H7 (cell line): Measurements from ENCODE around the gene DHH. TPM values are rescaled to one million over a fixed set of nuclear protein-coding genes. Genes with fewer than 3 reads are reported as not detected.

ENCODE experiments used
- DNase-seq: peaks from one replicate; pipeline ENCODE4 v3.0.0; 2012
- H3K27me3 ChIP-seq: 2 replicates; pipeline ENCODE4 v1.6.0; 2011; ENCODE audit warnings: mild to moderate bottlenecking, low read length; ENCODE audit not compliant: control insufficient read depth, insufficient read depth
- H3K36me3 ChIP-seq: replicated peaks from 2 replicates; pipeline ENCODE4 v1.5.1; 2011; ENCODE audit warnings: low read length; ENCODE audit not compliant: control insufficient read depth, insufficient read depth
- H3K4me3 ChIP-seq: 2 replicates; pipeline ENCODE4 v1.5.1; 2011; ENCODE audit warnings: low read depth, mild to moderate bottlenecking, control low read depth, low read length, moderate library complexity; ENCODE audit not compliant: insufficient read depth
- total RNA-seq: library from RNA; depleted of rRNA; stranded (reverse); fragments of >200 nt; shearing (Covaris generic); gene quantifications from 2 replicates; pipeline ENCODE4 v1.2.3, GENCODE V29; 2014; rRNA removed

Gene DHH
- total RNA-seq, 1 experiment from 2014 or later = not detected

DNA sequence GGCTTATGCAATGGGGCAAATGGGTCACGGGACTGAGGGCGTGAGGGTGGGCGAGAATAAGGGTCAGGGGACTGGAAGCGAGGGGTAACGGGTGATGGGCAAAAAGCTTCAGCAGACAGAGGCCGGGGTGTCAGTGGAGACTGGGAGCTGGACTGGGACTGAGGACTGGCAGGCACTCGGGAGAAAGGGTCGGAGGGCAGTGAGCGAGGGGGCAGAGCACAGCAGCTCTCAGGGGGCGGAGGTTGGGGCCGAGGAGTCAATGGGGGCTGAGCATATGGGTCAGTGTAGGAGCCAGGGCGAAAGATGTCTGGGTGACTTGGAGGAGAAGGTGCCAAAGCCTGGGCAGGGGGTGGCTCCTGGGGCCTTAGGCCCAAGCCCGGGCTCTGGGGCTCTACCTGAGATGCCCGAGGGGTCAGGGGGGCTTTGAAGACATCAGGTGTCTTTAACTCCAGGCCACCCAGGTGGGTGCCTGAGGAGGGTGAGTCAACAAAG is 54.2 kb downstream of the DHH start:
- H3K27me3 ChIP-seq = no peaks in the 10 kb centered on the region

GRCh38 chr12:49039421-49040363 is 54.9 kb downstream of the DHH start:
- Histone ChIP-seq H3K36me3 (peaks cover 72% of the 10 kb centered on the region), H3K4me3 (no peak overlapping the region)
- peak; percentile 62 for DNase-seq

More for the DNA sequence above, 54.2 kb downstream of the DHH start:
- H3K4me3 ChIP-seq = no peak overlapping the region
- peaks cover 70% of the 10 kb centered on the region for H3K36me3 ChIP-seq
- no peak for DNase-seq

GRCh38 chr12:49038291-49038955 is 56.2 kb downstream of the DHH start:
- Histone ChIP-seq H3K36me3 (peaks cover 74% of the 10 kb centered on the region), H3K27me3 (no peaks in the 10 kb centered on the region), H3K4me3 (no peak overlapping the region)
- no peak for DNase-seq

More at GRCh38 chr12:49039421-49040363, 54.9 kb downstream of the DHH start:
- H3K27me3 ChIP-seq = no peaks in the 10 kb centered on the region

- no peak for DNase-seq
- no peaks in the 10 kb centered on the region for H3K27me3 ChIP-seq
- H3K36me3 ChIP-seq = peaks cover 73% of the 10 kb centered on the region
- H3K4me3 ChIP-seq = no peak overlapping the region
Measured at GRCh38 chr12:49037947-49038237, 56.7 kb downstream of the DHH start.

- no peak overlapping the region for H3K4me3 ChIP-seq
- no peak for DNase-seq
- peaks cover 73% of the 10 kb centered on the region for H3K36me3 ChIP-seq
- H3K27me3 ChIP-seq = no peaks in the 10 kb centered on the region
Measured at GRCh38 chr12:49037111-49037946, 57.3 kb downstream of the DHH start.

Other genes with a start within 250 kb of the DHH start
- gene DDX23, start 242.6 kb downstream of the DHH start, total RNA-seq = 101 and 106 TPM in 2 replicates
- 0.94 and 3.0 TPM in 2 replicates for gene RND1, start 228.9 kb downstream of the DHH start, total RNA-seq
- 10.8 and 16.5 TPM in 2 replicates for gene FKBP11, start 169.3 kb downstream of the DHH start, total RNA-seq
- 68.9 and 95.1 TPM in 2 replicates for gene ARF3, start 137.3 kb downstream of the DHH start, total RNA-seq
- 0.83 and 0.92 TPM in 2 replicates for gene WNT10B, start 123.1 kb downstream of the DHH start, total RNA-seq
- not detected in 2 replicates for gene WNT1, start 116.5 kb downstream of the DHH start, total RNA-seq
- gene DDN, start 95.4 kb downstream of the DHH start, total RNA-seq = 0.10 and 0.30 TPM in 2 replicates
- 44.2 and 51.1 TPM in 2 replicates for gene PRKAG1, start 76.0 kb downstream of the DHH start, total RNA-seq
- 16.2 and 20.8 TPM in 2 replicates for gene KMT2D, start 34.0 kb downstream of the DHH start, total RNA-seq
- gene RHEBL1, start 24.8 kb downstream of the DHH start, total RNA-seq = 5.5 and 7.1 TPM in 2 replicates
- 63.0 and 75.6 TPM in 2 replicates for gene LMBR1L, start 16.0 kb upstream of the DHH start, total RNA-seq
- 3,556 and 4,028 TPM in 2 replicates for gene TUBA1B, start 36.6 kb upstream of the DHH start, total RNA-seq
- 268 and 321 TPM in 2 replicates for gene TUBA1A, start 94.3 kb upstream of the DHH start, total RNA-seq
- gene TUBA1C, start 170.3 kb upstream of the DHH start, total RNA-seq = 1,301 and 1,698 TPM in 2 replicates
- 2.5 and 5.1 TPM in 2 replicates for gene PRPH, start 200.3 kb upstream of the DHH start, total RNA-seq
- 46.1 and 48.0 TPM in 2 replicates for gene TROAP, start 228.5 kb upstream of the DHH start, total RNA-seq
- gene C1QL4, start 242.4 kb upstream of the DHH start, total RNA-seq = 1.1 and 3.3 TPM in 2 replicates